ENCODE data around the gene GRIK3.

GRCh38 chr1:37040773-37041172 is 6.5 kb upstream of the GRIK3 start:
- TF ChIP-seq ZNF416 (tag by site-specific recombination; IDR thresholded peaks at IDR 0.05), result no peak
- TF ChIP-seq, protein P1, sequence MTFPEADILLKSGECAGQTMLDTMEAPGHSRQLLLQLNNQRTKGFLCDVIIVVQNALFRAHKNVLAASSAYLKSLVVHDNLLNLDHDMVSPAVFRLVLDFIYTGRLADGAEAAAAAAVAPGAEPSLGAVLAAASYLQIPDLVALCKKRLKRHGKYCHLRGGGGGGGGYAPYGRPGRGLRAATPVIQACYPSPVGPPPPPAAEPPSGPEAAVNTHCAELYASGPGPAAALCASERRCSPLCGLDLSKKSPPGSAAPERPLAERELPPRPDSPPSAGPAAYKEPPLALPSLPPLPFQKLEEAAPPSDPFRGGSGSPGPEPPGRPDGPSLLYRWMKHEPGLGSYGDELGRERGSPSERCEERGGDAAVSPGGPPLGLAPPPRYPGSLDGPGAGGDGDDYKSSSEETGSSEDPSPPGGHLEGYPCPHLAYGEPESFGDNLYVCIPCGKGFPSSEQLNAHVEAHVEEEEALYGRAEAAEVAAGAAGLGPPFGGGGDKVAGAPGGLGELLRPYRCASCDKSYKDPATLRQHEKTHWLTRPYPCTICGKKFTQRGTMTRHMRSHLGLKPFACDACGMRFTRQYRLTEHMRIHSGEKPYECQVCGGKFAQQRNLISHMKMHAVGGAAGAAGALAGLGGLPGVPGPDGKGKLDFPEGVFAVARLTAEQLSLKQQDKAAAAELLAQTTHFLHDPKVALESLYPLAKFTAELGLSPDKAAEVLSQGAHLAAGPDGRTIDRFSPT (tag by site-specific recombination; IDR thresholded peaks at IDR 0.05), result no peak
